Activated CD8-positive, alpha-beta T cell treated with anti-CD3 and anti-CD28 coated beads for 36 hours (primary cell): Measurements from ENCODE around the gene ACACB. TPM values are rescaled to one million over a fixed set of nuclear protein-coding genes. Genes with fewer than 3 reads are reported as not detected.

ENCODE experiments used
- ATAC-seq: fragments of 200-7000 bp; cut with Tn5 transposase; one replicate; pipeline ENCODE4 v1.10.0; 2021; ENCODE audit warnings: mild to moderate bottlenecking, moderate library complexity
- CTCF ChIA-PET: fragments of 350-600 bp; sonication (Branson Sonifier 250); formaldehyde crosslinking; loops from one replicate; lab custom pipeline; 2021; ENCODE audit warnings: antibody characterized with exemption; lab: Charles Lee
- POLR2A ChIA-PET: fragments of 350-600 bp; sonication (Branson Sonifier 250); formaldehyde crosslinking; loops from one replicate; lab custom pipeline; 2021; ENCODE audit warnings: antibody characterized with exemption; lab: Charles Lee
- DNase-seq: peaks from one replicate; pipeline ENCODE4 v3.0.0-alpha.2; 2020
- H3K27ac Mint-ChIP-seq: one replicate; pipeline ENCODE4 v1.8.0; 2021; ENCODE audit warnings: mild to moderate bottlenecking, mixed read lengths
- H3K27me3 Mint-ChIP-seq: one replicate; pipeline ENCODE4 v1.8.0; 2021; ENCODE audit warnings: mixed read lengths
- H3K36me3 Mint-ChIP-seq: one replicate; pipeline ENCODE4 v1.8.0; 2021; ENCODE audit warnings: low read depth, mixed read lengths
- H3K4me1 Mint-ChIP-seq: one replicate; pipeline ENCODE4 v1.8.0; 2021; ENCODE audit warnings: low read depth, mixed read lengths
- H3K4me3 Mint-ChIP-seq: one replicate; pipeline ENCODE4 v1.8.0; 2021; ENCODE audit warnings: mild to moderate bottlenecking, moderate library complexity, mixed read lengths
- H3K9me3 Mint-ChIP-seq: one replicate; pipeline ENCODE4 v1.8.0; 2021; ENCODE audit warnings: mixed read lengths
- intact Hi-C: fragments of 100-400 bp; cut with micrococcal nuclease; formaldehyde crosslinking; loops from one replicate; pipeline ENCODE4 v1.10.0; 2022
- total RNA-seq, 2 experiments: library from RNA; stranded (reverse); gene quantifications; one replicate each; pipeline ENCODE4 v1.2.3, GENCODE V29; 2021
- TF ChIP-seq, protein P1 (sequence below): fragments of 200-600 bp; IDR thresholded peaks from one replicate; pipeline ENCODE4 v1.8.0; 2022; ENCODE audit warnings: antibody characterized with exemption, mild to moderate bottlenecking

Gene ACACB
- total RNA-seq, 2 experiments from 2014 or later = 8.7 to 11.2 TPM

DNA sequence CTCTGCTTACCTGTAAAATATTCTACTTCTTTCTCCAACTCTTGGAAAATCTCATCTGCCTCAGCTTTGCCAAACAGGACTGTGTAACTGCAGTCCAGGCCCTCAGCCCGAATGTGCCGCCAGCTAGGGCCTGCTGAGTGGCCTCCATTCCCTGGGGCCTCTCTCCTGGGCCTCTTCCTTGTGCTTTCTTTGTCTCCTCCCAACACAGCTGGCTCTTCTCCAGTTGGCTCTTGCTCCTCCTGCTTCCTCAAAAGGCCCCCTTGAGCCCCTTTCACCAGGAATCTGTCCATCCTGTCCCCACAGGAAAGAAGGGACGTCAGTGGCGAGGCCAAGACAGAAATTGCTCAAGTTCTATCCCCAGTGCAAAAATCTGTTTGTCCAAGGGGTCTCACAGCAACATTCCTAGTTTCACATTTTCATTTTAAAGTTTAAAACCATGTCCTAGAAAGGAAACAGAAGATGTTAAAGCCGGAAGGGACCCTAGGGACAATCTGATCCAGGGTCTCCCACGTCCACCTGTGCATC lies 23.8 kb upstream of the ACACB start:
- Mint-ChIP-seq H3K4me3 (peak overlapping the region; percentile 81), H3K27me3 (no peaks in the 10 kb centered on the region), H3K27ac (peak overlapping the region; percentile 91), H3K4me1 (peaks cover 36% of the 10 kb centered on the region), H3K9me3 (no peaks in the 10 kb centered on the region), H3K36me3 (peaks cover 28% of the 10 kb centered on the region)
- ATAC-seq (no peak), DNase-seq (no peak)
- CTCF ChIA-PET = interaction anchor here (0.6 to 2.3 kb wide), 25 partner anchors 8 to 475 kb away, joined by 3 to 11 read pairs (median 4); partner anchors contain the start of genes ACACB, DAO and USP30
- POLR2A ChIA-PET = interaction anchor here (0.6 to 1.9 kb wide), 7 partner anchors 8 to 532 kb away, joined by 3 to 6 read pairs (median 4); partner anchors contain the start of gene SART3
- intact Hi-C loops = loop anchor here (2.0 to 10.0 kb wide), 3 partner anchors 40 to 458 kb away; partner anchors contain the start of genes DAO, SELPLG and USP30
- TF ChIP-seq, protein P1, sequence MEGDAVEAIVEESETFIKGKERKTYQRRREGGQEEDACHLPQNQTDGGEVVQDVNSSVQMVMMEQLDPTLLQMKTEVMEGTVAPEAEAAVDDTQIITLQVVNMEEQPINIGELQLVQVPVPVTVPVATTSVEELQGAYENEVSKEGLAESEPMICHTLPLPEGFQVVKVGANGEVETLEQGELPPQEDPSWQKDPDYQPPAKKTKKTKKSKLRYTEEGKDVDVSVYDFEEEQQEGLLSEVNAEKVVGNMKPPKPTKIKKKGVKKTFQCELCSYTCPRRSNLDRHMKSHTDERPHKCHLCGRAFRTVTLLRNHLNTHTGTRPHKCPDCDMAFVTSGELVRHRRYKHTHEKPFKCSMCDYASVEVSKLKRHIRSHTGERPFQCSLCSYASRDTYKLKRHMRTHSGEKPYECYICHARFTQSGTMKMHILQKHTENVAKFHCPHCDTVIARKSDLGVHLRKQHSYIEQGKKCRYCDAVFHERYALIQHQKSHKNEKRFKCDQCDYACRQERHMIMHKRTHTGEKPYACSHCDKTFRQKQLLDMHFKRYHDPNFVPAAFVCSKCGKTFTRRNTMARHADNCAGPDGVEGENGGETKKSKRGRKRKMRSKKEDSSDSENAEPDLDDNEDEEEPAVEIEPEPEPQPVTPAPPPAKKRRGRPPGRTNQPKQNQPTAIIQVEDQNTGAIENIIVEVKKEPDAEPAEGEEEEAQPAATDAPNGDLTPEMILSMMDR = no peak

DNA sequence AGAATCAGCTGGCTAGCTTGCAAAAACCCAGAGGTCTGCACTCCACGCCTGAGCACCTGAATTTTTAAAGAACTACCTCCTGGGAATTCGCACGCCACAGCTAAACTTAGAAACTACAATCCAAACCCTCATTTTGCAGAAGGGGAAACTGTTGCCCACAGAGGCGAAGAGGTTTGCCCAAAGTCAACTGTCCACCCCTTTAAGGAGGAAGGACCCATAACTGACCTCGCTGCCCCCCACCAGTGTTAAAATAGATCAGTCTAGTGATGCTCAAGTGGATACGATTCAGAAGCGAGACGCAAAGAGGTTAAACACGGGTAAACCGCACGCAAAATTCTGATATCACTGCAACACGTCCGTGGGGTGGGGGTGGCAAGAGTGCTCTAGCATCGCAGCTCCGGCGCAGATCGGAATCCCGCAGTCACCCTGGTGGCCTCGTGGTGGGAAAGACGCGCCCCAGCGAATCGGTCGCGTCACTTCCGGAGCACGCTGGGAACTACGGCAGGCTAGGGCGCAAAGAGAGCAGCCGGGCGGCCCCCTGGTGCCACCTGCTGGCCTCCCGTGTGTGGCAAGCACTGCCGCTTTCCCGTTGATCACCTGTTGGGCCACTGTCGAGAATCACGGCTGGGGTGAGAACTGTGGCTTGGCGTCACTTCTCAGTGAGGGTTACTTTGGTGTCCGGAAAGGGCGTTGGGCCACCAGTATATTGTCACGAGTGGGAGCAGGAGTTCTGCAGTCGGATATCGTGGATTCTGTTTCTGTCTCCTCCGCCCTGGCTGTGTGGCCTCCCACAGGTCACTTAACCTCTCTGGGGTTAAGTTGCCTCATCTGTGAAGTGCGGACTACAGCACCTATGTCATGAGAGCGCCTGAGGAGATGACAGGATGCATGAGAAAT lies 23.1 kb upstream of the ACACB start, which contains the start of gene ALKBH2:
ALKBH2 (minus strand) TSS at position 451 of the 897 bp plus-strand sequence. CDS start 686 bp downstream, outside the sequence.
- Mint-ChIP-seq H3K4me1 (peaks cover 36% of the 10 kb centered on the region), H3K27ac (peak within 1 kb of the TSS; percentile 91), H3K27me3 (no peaks in the 10 kb centered on the region), H3K4me3 (peak within 1 kb of the TSS; percentile 81), H3K9me3 (no peaks in the 10 kb centered on the region), H3K36me3 (peaks cover 29% of the 10 kb centered on the region)
- peak; percentile 73 for ATAC-seq
- TF ChIP-seq, protein P1 = peak; percentile 92
- intact Hi-C loops = loop anchor here (2.0 to 10.0 kb wide), 3 partner anchors 40 to 458 kb away; partner anchors contain the start of genes DAO, SELPLG and USP30
- DNase-seq = peak; percentile 96
- CTCF ChIA-PET = interaction anchor here (0.6 to 2.3 kb wide), 26 partner anchors 9 to 476 kb away, joined by 3 to 12 read pairs (median 4); partner anchors contain the start of genes ACACB, DAO and USP30
- POLR2A ChIA-PET = interaction anchor here (0.8 to 2.4 kb wide), 7 partner anchors 9 to 533 kb away, joined by 3 to 7 read pairs (median 4); partner anchors contain the start of genes SART3 and USP30

DNA sequence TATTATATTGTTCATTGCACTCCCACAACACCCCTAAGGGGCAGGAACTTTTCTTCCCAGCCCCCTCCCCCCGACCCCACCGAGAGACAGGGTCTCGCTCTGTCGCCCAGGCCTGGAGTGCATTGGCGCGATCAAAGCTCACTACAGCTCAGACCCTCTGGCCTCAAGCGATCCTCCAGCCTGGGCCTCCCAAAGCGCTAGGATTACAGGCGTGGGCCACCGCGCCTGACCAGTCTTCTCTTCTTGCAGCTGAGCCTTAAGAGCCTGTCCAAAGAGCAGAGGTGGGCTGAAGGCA lies 19.3 kb upstream of the ACACB start:
- Mint-ChIP-seq H3K9me3 (no peaks in the 10 kb centered on the region), H3K27me3 (no peaks in the 10 kb centered on the region), H3K4me3 (peak overlapping the region; percentile 82), H3K27ac (peak overlapping the region; percentile 91), H3K36me3 (peaks cover 38% of the 10 kb centered on the region), H3K4me1 (peaks cover 40% of the 10 kb centered on the region)
- ATAC-seq (no peak), DNase-seq (no peak)
- ChIA-PET CTCF (interaction anchor here (3.2 kb wide), 1 partner anchor 15 kb away, joined by 13 read pairs; no protein-coding TSS in a partner anchor), POLR2A (no interaction called here)
- intact Hi-C loops = loop anchor here (10.0 kb wide), 1 partner anchor 462 kb away; the partner anchor contains the start of gene SELPLG
- TF ChIP-seq, protein P1 = no peak

GRCh38 chr12:109097435-109098182 lies 18.8 kb upstream of the ACACB start, which contains the start of gene UNG:
TSS of gene UNG (plus strand) at chr12:109097597. CDS start at chr12:109097680, 83 bp downstream.
- POLR2A ChIA-PET = interaction anchor here (1.5 to 1.7 kb wide), 3 partner anchors 11 to 57 kb away, joined by 3 to 4 read pairs (median 4); no protein-coding TSS in a partner anchor
- H3K27ac Mint-ChIP-seq = peak within 1 kb of the TSS; percentile 91
- no peaks in the 10 kb centered on the region for H3K27me3 Mint-ChIP-seq
- ATAC-seq = peak; percentile 90
- peak; percentile 98 for DNase-seq
- CTCF ChIA-PET = interaction anchor here (3.2 to 3.5 kb wide), 2 partner anchors 14 kb away, joined by 13 to 30 read pairs; no protein-coding TSS in a partner anchor
- intact Hi-C loops = loop anchor here (10.0 kb wide), 1 partner anchor 463 kb away; the partner anchor contains the start of gene SELPLG
- peaks cover 34% of the 10 kb centered on the region for H3K4me1 Mint-ChIP-seq
- H3K36me3 Mint-ChIP-seq = peaks cover 38% of the 10 kb centered on the region
- no peaks in the 10 kb centered on the region for H3K9me3 Mint-ChIP-seq
- TF ChIP-seq, protein P1 = no peak
- peak within 1 kb of the TSS; percentile 82 for H3K4me3 Mint-ChIP-seq
